CD4-positive, alpha-beta T cell treated with Interleukin-10 for 1 hour (primary cell): ENCODE data around the gene MLST8.
A peak's percentile ranks its signal among the peaks of the same experiment; 100 is the strongest.

ENCODE experiments used
- DNase-seq: peaks from one replicate; pipeline ENCODE4 v3.0.0-alpha.2; 2020

Gene MLST8

GRCh38 chr16:2209258-2210008, 4.2 kb downstream of the MLST8 start:
- DNase-seq, result no peak

- DNase-seq, result no peak
Measured at GRCh38 chr16:2210009-2210332, 4.7 kb downstream of the MLST8 start.

- no peak for DNase-seq
Measured at GRCh38 chr16:2210386-2211365, 5.4 kb downstream of the MLST8 start, which contains the start of gene BRICD5. Gene BRICD5, minus strand, starts transcription at chr16:2210863. Its CDS starts 30 bp downstream, at chr16:2210833.

- no peak for DNase-seq
Measured at GRCh38 chr16:2211923-2212347, 6.7 kb downstream of the MLST8 start.

GRCh38 chr16:2212362-2213324, 7.4 kb downstream of the MLST8 start:
- no peak for DNase-seq

- no peak for DNase-seq
Measured at GRCh38 chr16:2213817-2214718, 8.8 kb downstream of the MLST8 start.

- no peak for DNase-seq
Measured at GRCh38 chr16:2214719-2214968, 9.4 kb downstream of the MLST8 start, which contains the start of gene PGP. Gene PGP, minus strand, starts transcription at chr16:2214840. Its CDS starts 63 bp downstream, at chr16:2214777.

- no peak for DNase-seq
Measured at GRCh38 chr16:2216330-2216729, 11.1 kb downstream of the MLST8 start.

- DNase-seq, result peak; percentile 99
Measured at GRCh38 chr16:2223221-2223941, 18.1 kb downstream of the MLST8 start, which contains the start of gene E4F1. Gene E4F1, plus strand, starts transcription at chr16:2223591. Its CDS starts 23 bp downstream, at chr16:2223614.

- peak; percentile 19 for DNase-seq
Measured at GRCh38 chr16:2223942-2224486, 18.8 kb downstream of the MLST8 start.

GRCh38 chr16:2226245-2226793, 21.1 kb downstream of the MLST8 start:
- DNase-seq, result no peak

GRCh38 chr16:2226918-2227317, 21.7 kb downstream of the MLST8 start:
- DNase-seq, result no peak

- DNase-seq, result no peak
Measured at GRCh38 chr16:2228161-2228824, 23.0 kb downstream of the MLST8 start.

GRCh38 chr16:2229091-2229490, 23.8 kb downstream of the MLST8 start:
- DNase-seq, result no peak

GRCh38 chr16:2229632-2230250, 24.5 kb downstream of the MLST8 start:
- no peak for DNase-seq

- no peak for DNase-seq
Measured at GRCh38 chr16:2230376-2230775, 25.1 kb downstream of the MLST8 start.

- DNase-seq, result no peak
Measured at GRCh38 chr16:2231016-2231931, 26.0 kb downstream of the MLST8 start.
